Central memory CD8-positive, alpha-beta T cell (primary cell): ENCODE measurements around the gene HOXB2.

Experiments
- ATAC-seq: fragments of 150-1000 bp; cut with Tn5 transposase; replicated peaks from 2 replicates; pipeline ENCODE4 v1.10.0; 2022; ENCODE audit warnings: mild to moderate bottlenecking, moderate FRiP score, moderate number of reproducible peaks; ENCODE audit not compliant: poor library complexity, severe bottlenecking; ENCODE audit errors: extremely low read depth
- DNase-seq, 2 donors: peaks; one replicate each; pipeline ENCODE4 v3.0.0; 2021; ENCODE audit warnings: low spot score in 2 of 2
- H3K27ac Mint-ChIP-seq: one replicate; pipeline ENCODE4 v1.8.0; 2022; ENCODE audit warnings: low read depth, mild to moderate bottlenecking, moderate library complexity, mixed read lengths
- H3K27me3 Mint-ChIP-seq: one replicate; pipeline ENCODE4 v1.8.0; 2022; ENCODE audit warnings: mixed read lengths
- H3K36me3 Mint-ChIP-seq: one replicate; pipeline ENCODE4 v1.8.0; 2022; ENCODE audit warnings: mild to moderate bottlenecking, moderate library complexity, mixed read lengths; ENCODE audit not compliant: insufficient read depth
- H3K4me1 Mint-ChIP-seq: one replicate; pipeline ENCODE4 v1.8.0; 2022; ENCODE audit warnings: mixed read lengths
- H3K4me3 Mint-ChIP-seq: one replicate; pipeline ENCODE4 v1.8.0; 2022; ENCODE audit warnings: mild to moderate bottlenecking, moderate library complexity, mixed read lengths
- H3K9me3 Mint-ChIP-seq: one replicate; pipeline ENCODE4 v1.8.0; 2022; ENCODE audit warnings: mixed read lengths

Gene HOXB2

GRCh38 chr17:48551596-48552465, 6.9 kb upstream of the HOXB2 start:
- Mint-ChIP-seq H3K27me3 (no peaks in the 10 kb centered on the region), H3K4me1 (peaks cover 8% of the 10 kb centered on the region), H3K36me3 (peaks cover 6% of the 10 kb centered on the region), H3K9me3 (no peaks in the 10 kb centered on the region), H3K4me3 (no peak overlapping the region), H3K27ac (no peak overlapping the region)
- ATAC-seq (no peak), DNase-seq (no peak)

- no peak for DNase-seq
- Mint-ChIP-seq H3K4me1 (peaks cover 8% of the 10 kb centered on the region), H3K27me3 (peaks cover 4% of the 10 kb centered on the region), H3K4me3 (no peak overlapping the region), H3K27ac (no peak overlapping the region), H3K9me3 (no peaks in the 10 kb centered on the region), H3K36me3 (peaks cover 8% of the 10 kb centered on the region)
- ATAC-seq: no peak
Measured at GRCh38 chr17:48551214-48551555, 6.3 kb upstream of the HOXB2 start.

GRCh38 chr17:48550502-48551213, 5.7 kb upstream of the HOXB2 start:
- DNase-seq (no peak), ATAC-seq (no peak)
- Mint-ChIP-seq H3K4me3 (no peak overlapping the region), H3K9me3 (no peaks in the 10 kb centered on the region), H3K27ac (no peak overlapping the region), H3K36me3 (peaks cover 8% of the 10 kb centered on the region), H3K4me1 (peaks cover 8% of the 10 kb centered on the region), H3K27me3 (peaks cover 9% of the 10 kb centered on the region)

- ATAC-seq (no peak), DNase-seq (no peak)
- Mint-ChIP-seq H3K27me3 (peaks cover 10% of the 10 kb centered on the region), H3K9me3 (no peaks in the 10 kb centered on the region), H3K36me3 (peaks cover 6% of the 10 kb centered on the region), H3K27ac (no peak overlapping the region), H3K4me1 (peaks cover 3% of the 10 kb centered on the region), H3K4me3 (no peak overlapping the region)
Measured at GRCh38 chr17:48549914-48550501, 5.1 kb upstream of the HOXB2 start.

GRCh38 chr17:48549281-48549630, 4.3 kb upstream of the HOXB2 start:
- no peak for DNase-seq
- Mint-ChIP-seq H3K4me1 (peaks cover 4% of the 10 kb centered on the region), H3K4me3 (no peak overlapping the region), H3K36me3 (peaks cover 3% of the 10 kb centered on the region), H3K27me3 (peaks cover 13% of the 10 kb centered on the region), H3K9me3 (no peaks in the 10 kb centered on the region), H3K27ac (peak overlapping the region; percentile 22)
- no peak for ATAC-seq

GRCh38 chr17:48548523-48549280, 3.8 kb upstream of the HOXB2 start:
- H3K27ac Mint-ChIP-seq: peak overlapping the region; percentile 22
- H3K4me1 Mint-ChIP-seq: peaks cover 9% of the 10 kb centered on the region
- H3K9me3 Mint-ChIP-seq: no peaks in the 10 kb centered on the region

GRCh38 chr17:48547808-48548522, 3.1 kb upstream of the HOXB2 start:
- DNase-seq: no peak

More at GRCh38 chr17:48548523-48549280, 3.8 kb upstream of the HOXB2 start:
- Mint-ChIP-seq H3K36me3 (peaks cover 6% of the 10 kb centered on the region), H3K4me3 (no peak overlapping the region), H3K27me3 (peaks cover 19% of the 10 kb centered on the region)
- no peak for DNase-seq
- no peak for ATAC-seq

GRCh38 chr17:48546924-48547807, 2.3 kb upstream of the HOXB2 start:
- Mint-ChIP-seq H3K36me3 (peaks cover 10% of the 10 kb centered on the region), H3K4me3 (no peak overlapping the region), H3K27ac (no peak overlapping the region), H3K27me3 (peaks cover 32% of the 10 kb centered on the region), H3K4me1 (peaks cover 18% of the 10 kb centered on the region), H3K9me3 (no peaks in the 10 kb centered on the region)
- DNase-seq (no peak), ATAC-seq (no peak)

More at GRCh38 chr17:48547808-48548522, 3.1 kb upstream of the HOXB2 start:
- Mint-ChIP-seq H3K27me3 (peaks cover 24% of the 10 kb centered on the region), H3K4me1 (peaks cover 10% of the 10 kb centered on the region), H3K36me3 (peaks cover 8% of the 10 kb centered on the region), H3K4me3 (no peak overlapping the region), H3K9me3 (no peaks in the 10 kb centered on the region), H3K27ac (no peak overlapping the region)
- no peak for ATAC-seq

GRCh38 chr17:48546137-48546923, 1.4 kb upstream of the HOXB2 start:
- Mint-ChIP-seq H3K36me3 (peaks cover 16% of the 10 kb centered on the region), H3K4me3 (no peak overlapping the region), H3K27me3 (peaks cover 40% of the 10 kb centered on the region), H3K9me3 (no peaks in the 10 kb centered on the region), H3K27ac (no peak overlapping the region), H3K4me1 (peaks cover 23% of the 10 kb centered on the region)
- ATAC-seq (no peak), DNase-seq (no peak)

GRCh38 chr17:48545539-48545938, 630 bp upstream of the HOXB2 start:
- Mint-ChIP-seq H3K27ac (no peak overlapping the region), H3K4me1 (peaks cover 28% of the 10 kb centered on the region), H3K27me3 (peaks cover 48% of the 10 kb centered on the region), H3K36me3 (peaks cover 16% of the 10 kb centered on the region), H3K4me3 (peak overlapping the region; percentile 91), H3K9me3 (no peaks in the 10 kb centered on the region)
- ATAC-seq (no peak), DNase-seq (no peak)
